Measurements from ENCODE around the gene PCDHGA1.
"Not testable (repeated sequence)": the region's sequence is repeated elsewhere in the genome, so short reads cannot be mapped to it uniquely, and the experiment has no call there.

The PCDHGA1 gene

DNA sequence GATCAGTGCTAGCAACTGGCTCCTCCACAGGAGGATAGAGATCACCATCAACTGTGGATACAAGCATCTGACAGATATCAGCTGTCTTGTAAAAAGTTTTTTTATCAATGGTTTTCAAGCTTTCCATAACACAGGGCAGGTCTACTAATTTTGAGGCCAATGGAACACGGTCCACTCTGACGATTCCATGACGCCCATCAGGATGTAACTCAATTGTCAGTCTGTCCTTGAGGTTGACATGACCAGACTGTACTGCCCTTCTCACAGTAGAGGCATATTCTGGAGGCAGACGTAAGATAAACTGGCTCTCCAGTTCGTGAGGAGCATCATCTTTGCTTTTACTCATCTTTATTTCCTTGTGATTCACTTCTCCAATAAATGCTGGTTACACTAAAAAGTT is 10.6 kb upstream of the PCDHGA1 start:
- Histone ChIP-seq H3K4me3 (peak overlapping the region; percentile 86), H3K27ac (peak overlapping the region in 1 of 2 donors; percentile 94)
- TF ChIP-seq, protein P1, sequence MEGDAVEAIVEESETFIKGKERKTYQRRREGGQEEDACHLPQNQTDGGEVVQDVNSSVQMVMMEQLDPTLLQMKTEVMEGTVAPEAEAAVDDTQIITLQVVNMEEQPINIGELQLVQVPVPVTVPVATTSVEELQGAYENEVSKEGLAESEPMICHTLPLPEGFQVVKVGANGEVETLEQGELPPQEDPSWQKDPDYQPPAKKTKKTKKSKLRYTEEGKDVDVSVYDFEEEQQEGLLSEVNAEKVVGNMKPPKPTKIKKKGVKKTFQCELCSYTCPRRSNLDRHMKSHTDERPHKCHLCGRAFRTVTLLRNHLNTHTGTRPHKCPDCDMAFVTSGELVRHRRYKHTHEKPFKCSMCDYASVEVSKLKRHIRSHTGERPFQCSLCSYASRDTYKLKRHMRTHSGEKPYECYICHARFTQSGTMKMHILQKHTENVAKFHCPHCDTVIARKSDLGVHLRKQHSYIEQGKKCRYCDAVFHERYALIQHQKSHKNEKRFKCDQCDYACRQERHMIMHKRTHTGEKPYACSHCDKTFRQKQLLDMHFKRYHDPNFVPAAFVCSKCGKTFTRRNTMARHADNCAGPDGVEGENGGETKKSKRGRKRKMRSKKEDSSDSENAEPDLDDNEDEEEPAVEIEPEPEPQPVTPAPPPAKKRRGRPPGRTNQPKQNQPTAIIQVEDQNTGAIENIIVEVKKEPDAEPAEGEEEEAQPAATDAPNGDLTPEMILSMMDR (IDR thresholded peaks at IDR 0.05): no peak
- no peak for DNase-seq (ENCODE audit: low spot score)

GRCh38 chr5:141320225-141321169 is 9.8 kb upstream of the PCDHGA1 start, which contains the start of gene TAF7:
Gene TAF7, minus strand, starts transcription at chr5:141320784. Its CDS starts 740 bp downstream, at chr5:141320044.
- peak; percentile 90 for DNase-seq (ENCODE audit: low spot score)
- H3K4me3 ChIP-seq: peak within 1 kb of the TSS; percentile 86
- TF ChIP-seq, protein P1 (IDR thresholded peaks at IDR 0.05): peak; percentile 77
- H3K27ac ChIP-seq: peak within 1 kb of the TSS; percentile 94 to 95

GRCh38 chr5:141322261-141322660 is 8.1 kb upstream of the PCDHGA1 start:
- H3K4me3 ChIP-seq: no peak overlapping the region
- TF ChIP-seq, protein P1 (IDR thresholded peaks at IDR 0.05): no peak
- no peak overlapping the region for H3K27ac ChIP-seq
- no peak for DNase-seq (ENCODE audit: low spot score)

DNA sequence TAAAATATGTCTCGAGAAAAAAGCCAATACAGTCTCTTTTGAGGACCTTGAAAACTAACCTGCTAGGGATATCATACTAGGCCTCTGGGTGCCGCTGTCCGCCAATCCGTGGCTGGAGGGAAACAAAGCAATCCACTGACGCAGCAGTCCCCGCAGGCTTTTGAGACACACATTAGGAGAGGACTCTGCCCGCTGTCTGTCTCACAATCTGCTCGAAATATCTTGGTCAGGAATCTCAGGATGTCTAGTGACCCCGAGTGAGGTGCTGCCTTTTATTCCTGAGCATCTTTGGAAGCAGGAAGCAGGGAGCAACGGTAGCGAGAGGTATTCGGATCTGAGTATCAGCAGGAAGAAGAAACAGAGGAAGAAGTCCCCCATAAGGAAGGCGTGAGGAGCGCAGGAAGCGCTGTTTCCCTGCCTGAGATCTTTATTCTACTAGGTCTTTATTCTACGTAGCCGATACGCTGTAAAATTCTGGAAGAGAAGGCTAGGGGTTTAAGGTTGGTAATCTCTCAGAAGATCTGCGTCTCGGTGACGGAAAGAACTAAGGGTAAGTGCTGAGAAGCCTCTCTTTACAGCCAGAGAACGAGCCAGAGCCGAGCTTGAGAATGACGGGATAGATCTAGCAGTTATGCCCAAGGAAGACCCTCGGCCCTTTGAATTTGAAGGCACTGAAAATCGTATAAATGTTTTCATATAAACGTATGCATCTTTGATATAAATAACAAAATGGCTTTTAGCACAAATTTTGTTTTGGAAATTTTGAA is 4.0 kb upstream of the PCDHGA1 start:
- peak; percentile 75 for DNase-seq (ENCODE audit: low spot score)
- TF ChIP-seq, protein P1 (IDR thresholded peaks at IDR 0.05): no peak
- H3K4me3 ChIP-seq: peak overlapping the region; percentile 65
- peak overlapping the region in 1 of 2 donors; percentile 57 for H3K27ac ChIP-seq

- TF ChIP-seq, protein P1 (IDR thresholded peaks at IDR 0.05): no peak
- peak overlapping the region; percentile 7 for H3K4me3 ChIP-seq
- H3K27ac ChIP-seq: no peak overlapping the region
- no peak for DNase-seq (ENCODE audit: low spot score)
Observed at GRCh38 chr5:141328231-141328630, 2.1 kb upstream of the PCDHGA1 start.

DNA sequence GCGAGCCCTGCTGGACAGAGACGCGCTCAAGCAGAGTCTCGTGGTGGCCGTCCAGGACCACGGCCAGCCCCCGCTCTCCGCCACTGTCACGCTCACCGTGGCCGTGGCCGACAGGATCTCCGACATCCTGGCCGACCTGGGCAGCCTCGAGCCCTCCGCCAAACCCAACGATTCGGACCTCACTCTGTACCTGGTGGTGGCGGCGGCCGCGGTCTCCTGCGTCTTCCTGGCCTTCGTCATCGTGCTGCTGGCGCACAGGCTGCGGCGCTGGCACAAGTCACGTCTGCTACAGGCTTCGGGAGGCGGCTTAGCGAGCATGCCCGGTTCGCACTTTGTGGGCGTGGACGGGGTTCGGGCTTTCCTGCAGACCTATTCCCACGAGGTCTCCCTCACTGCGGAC is 2.3 kb downstream of the PCDHGA1 start:
- peak overlapping the region; percentile 14 for H3K4me3 ChIP-seq
- DNase-seq (ENCODE audit: low spot score); H3K27ac ChIP-seq: not testable (repeated sequence)

DNA sequence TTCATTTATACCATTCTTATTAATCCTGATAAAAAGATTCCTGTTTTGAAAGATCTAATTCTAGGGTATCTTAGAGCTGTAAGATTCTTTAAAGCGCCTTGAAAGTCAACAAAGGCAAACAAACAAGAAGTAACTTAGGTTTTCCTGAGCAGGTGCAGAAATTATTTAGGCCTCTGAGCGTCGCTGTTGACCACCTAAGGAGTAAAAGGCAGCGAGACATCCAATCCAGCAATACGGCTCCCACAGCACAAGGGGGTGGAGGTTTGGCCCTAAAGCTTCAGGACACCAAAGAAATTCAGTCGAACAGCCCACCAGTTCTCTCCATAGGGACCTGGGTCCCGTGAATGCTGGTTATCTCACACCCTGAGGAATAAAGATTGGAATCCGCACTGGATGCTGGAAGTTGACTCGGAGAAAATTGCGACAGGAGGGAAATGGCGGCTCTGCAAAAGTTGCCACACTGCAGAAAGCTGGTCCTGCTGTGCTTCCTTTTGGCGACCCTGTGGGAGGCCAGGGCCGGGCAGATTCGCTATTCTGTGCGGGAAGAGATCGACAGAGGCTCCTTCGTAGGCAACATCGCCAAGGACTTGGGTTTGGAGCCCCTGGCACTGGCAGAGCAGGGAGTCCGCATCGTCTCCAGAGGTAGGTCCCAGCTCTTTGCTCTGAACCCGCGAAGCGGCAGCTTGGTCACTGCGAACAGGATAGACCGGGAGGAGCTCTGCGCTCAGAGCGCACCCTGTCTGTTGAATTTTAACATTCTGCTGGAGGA is 8.4 kb downstream of the PCDHGA1 start, which contains the start of gene PCDHGA2:
Gene PCDHGA2, plus strand, starts transcription at position 223 of the 769 bp plus-strand sequence.
- H3K27ac ChIP-seq: no peak within 1 kb of the TSS
- peak within 1 kb of the TSS; percentile 60 for H3K4me3 ChIP-seq
- TF ChIP-seq, protein P1 (IDR thresholded peaks at IDR 0.05): no peak
- no peak for DNase-seq (ENCODE audit: low spot score)

DNA sequence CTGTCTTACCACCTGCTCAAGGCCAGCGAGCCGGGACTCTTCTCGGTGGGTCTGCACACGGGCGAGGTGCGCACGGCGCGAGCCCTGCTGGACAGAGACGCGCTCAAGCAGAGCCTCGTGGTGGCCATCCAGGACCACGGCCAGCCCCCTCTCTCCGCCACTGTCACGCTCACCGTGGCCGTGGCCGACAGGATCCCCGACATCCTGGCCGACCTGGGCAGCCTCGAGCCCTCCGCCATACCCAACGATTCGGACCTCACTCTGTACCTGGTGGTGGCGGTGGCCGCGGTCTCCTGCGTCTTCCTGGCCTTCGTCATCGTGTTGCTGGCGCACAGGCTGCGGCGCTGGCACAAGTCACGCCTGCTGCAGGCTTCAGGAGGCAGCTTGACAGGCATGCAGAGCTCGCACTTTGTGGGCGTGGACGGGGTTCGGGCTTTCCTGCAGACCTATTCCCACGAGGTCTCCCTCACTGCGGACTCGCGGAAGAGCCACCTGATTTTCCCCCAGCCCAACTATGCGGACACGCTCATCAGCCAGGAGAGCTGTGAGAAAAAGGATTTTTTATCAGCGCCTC is 10.6 kb downstream of the PCDHGA1 start:
- not testable (repeated sequence) for DNase-seq (ENCODE audit: low spot score); H3K27ac ChIP-seq
- H3K4me3 ChIP-seq: peak overlapping the region; percentile 15

Data from coronary artery (tissue), 2 donors.